ENCODE results near the gene SLC38A10. TPM values are rescaled to one million over a fixed set of nuclear protein-coding genes. Genes with fewer than 3 reads are reported as not detected.

The SLC38A10 gene
- 81.5 and 96.6 TPM in 2 replicates for total RNA-seq

DNA sequence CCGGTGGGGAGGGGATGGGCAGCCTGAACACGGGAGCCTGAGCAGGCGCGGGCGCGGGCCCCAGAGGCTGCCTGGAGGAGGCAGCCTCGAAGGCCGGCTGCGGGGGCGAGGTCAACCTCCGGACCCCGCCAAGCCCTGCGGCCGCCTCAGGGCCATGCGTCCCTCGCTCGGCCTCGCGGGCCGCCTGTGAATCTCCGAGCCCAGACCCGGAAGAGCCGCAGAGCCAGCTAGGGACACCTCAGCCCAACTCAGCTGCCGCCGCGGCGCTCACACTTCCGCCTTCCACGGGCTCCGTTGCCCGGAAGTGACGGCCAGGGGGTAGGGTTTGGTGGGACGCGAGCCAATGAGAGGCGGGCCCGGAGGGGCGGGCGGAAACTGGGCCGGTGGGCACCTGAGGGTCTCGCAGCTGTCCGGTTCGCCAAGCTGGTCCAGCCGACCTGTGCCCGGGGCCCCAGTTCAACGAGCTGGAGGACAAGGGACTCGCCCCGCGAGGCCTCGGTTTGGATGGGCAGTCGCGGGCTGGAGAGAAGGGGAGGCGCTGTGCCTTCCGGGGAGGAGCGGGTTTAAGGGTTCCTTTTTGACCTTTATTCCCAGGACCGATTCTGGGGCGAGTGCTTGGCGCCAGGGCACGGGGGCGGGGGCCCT lies at the start of gene SLC38A10:
Gene SLC38A10 (minus strand): TSS at position 277 of the 645 bp plus-strand sequence. CDS start 386 bp downstream, outside the sequence.

DNA sequence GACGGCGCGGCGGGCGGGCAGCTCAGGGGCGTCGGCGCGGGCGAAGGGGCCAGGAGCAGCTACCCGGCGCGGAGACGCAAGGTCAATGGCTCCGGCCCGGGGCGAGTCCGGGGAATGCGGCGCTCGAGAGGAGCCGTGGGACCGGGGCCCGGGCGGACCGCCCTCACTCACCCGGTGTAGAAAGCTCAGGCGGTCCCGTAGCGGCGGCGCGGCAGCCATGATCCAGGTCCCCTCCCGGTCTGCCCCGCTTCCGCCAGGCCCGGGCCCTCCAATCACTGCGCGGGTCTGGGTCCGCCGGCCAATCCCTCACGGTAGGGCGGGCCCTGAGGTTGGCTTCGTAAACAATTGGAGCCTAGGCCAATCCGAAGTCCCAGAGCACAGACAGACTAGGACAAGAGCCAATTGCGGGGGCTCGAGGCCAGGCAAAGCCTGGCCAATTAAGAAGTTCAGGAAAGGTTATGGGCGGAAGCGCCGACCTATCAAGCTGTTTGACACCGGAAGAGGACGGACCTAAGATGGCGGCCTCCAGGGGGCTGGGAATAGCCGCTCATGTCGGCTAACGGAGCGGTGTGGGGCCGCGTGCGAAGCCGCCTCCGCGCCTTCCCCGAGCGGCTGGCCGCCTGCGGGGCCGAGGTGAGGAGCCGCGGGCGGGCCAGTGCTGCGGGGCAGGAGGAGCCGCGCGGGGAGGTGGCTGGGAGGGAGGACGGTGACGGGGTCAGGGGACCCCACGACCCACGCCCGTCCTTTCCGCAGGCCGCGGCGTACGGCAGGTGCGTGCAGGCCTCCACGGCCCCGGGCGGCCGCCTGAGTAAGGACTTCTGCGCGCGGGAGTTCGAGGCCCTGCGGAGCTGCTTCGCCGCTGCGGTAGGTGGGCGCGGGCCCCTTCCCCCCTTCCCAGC lies 56.0 kb downstream of the SLC38A10 start, which contains the start of the genes NDUFAF8 and TEPSIN:
Gene NDUFAF8 (plus strand): TSS at position 504 of the 899 bp plus-strand sequence. CDS start 46 bp downstream, at position 550.
Gene TEPSIN (minus strand): TSS at position 241 of the 899 bp plus-strand sequence. CDS start 22 bp downstream, at position 219.

DNA sequence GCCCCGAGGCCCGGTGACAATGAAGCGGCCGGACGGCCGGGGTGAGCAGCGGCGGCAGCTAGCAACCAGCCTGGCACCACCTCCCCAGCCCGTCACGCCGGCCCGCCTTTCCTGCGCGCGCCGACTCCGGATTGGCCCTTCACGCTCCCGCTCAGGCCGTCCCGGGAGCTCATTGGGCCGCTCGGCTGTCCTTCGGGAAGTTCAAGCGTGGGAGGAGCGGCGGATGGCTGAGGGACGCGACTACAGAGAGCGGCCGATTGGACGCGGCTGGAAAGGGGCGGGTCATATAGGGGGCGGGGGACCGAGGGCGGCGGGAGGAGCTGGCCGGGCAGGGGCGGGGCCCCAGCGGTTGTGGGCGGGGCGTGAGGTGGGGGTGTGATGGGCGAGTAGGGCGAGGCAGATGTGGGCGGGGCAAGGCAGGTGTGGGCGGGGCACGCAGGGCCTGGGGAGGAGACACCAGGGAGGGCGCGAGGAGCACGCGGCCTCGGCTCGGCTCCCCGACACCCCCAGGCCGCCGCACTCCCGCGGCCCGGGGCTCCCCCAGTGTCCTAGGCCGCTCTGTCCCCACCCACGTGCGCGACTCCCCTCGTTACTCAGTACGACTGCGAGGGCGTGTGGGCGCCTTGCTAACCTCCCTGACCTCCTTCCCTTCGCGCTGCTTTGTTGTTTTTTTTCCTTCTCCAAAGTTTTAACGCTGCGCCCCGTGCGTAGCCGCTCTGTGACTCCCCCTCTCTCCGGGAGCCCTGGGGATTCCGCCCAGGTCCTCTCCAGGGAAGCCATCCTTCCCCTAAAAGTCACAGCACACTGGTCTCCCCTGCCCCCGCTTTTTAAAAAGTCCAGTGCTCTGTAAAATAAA lies 72.0 kb downstream of the SLC38A10 start, which contains the start of gene CEP131:
Gene CEP131 (minus strand): TSS at position 60 of the 856 bp plus-strand sequence. CDS start 2,909 bp downstream, outside the sequence.

Other genes with a start within 250 kb of the SLC38A10 start
- gene PVALEF, start 129.8 kb downstream of the SLC38A10 start, total RNA-seq, result not detected in 2 replicates
- 0.08 and 0.13 TPM in 2 replicates for gene AATK, start 129.1 kb downstream of the SLC38A10 start, total RNA-seq
- gene CEP131, start 72.3 kb downstream of the SLC38A10 start, total RNA-seq, result 9.1 and 10.1 TPM in 2 replicates
- gene TEPSIN, start 56.3 kb downstream of the SLC38A10 start, total RNA-seq, result 12.5 and 28.7 TPM in 2 replicates
- 33.8 and 40.5 TPM in 2 replicates for gene NDUFAF8, start 56.0 kb downstream of the SLC38A10 start, total RNA-seq
- 6.3 and 18.2 TPM in 2 replicates for gene BAHCC1, start 100.2 kb upstream of the SLC38A10 start, total RNA-seq
- gene ACTG1, start 217.5 kb upstream of the SLC38A10 start, total RNA-seq, result 6,276 and 9,433 TPM in 2 replicates
- gene FSCN2, start 233.1 kb upstream of the SLC38A10 start, total RNA-seq, result 0.39 and 1.1 TPM in 2 replicates